Endothelial cell of umbilical vein (primary cell): ENCODE measurements around the gene PIF1. TPM values are rescaled to one million over a fixed set of nuclear protein-coding genes. Genes with fewer than 3 reads are reported as not detected.

Experiments
- BruUV-seq: library from RNA; stranded (reverse); fragments of 400-500 nt; replicated peaks from 2 replicates; lab custom pipeline; 2021; lab: Mats Ljungman, UMichigan
- CTCF ChIA-PET: fragments of 300-600, 350-600 bp; sonication (Branson Sonifier 250); formaldehyde crosslinking; loops from one replicate; lab custom pipeline; 2021; ENCODE audit warnings: antibody characterized with exemption, inconsistent platforms; lab: Charles Lee
- POLR2A ChIA-PET: fragments of 300-600, 350-600 bp; sonication (Branson Sonifier 250); formaldehyde crosslinking; loops from one replicate; lab custom pipeline; 2021; ENCODE audit warnings: antibody characterized with exemption, inconsistent platforms; lab: Charles Lee
- DNase-seq: peaks from one replicate; pipeline ENCODE4 v3.0.0-alpha.2; 2011; ENCODE audit warnings: low read depth, low spot score
- FAIRE-seq: peaks from 2 replicates; lab custom pipeline; 2011; peaks lifted over from hg19 to GRCh38; lab: Jason Lieb, UNC
- H2AFZ ChIP-seq: 2 replicates; pipeline ENCODE4 v1.6.0; 2012; ENCODE audit warnings: low read depth, low read length, control low read depth, inconsistent platforms
- H3K27ac ChIP-seq: 2 replicates; pipeline ENCODE4 v1.5.1; 2011; ENCODE audit warnings: low read depth, mild to moderate bottlenecking, control low read depth, low read length, moderate library complexity; ENCODE audit not compliant: insufficient read depth
- H3K27me3 ChIP-seq, 2 experiments: 2 replicates each; pipeline versions ENCODE4 v1.6.0 to v1.6.1; 2011; ENCODE audit warnings: low read length in 2 of 2, mixed read lengths in 1 of 2; ENCODE audit not compliant: control insufficient read depth in 2 of 2, insufficient read depth in 2 of 2
- H3K36me3 ChIP-seq, 2 experiments: 2 replicates in 1 of 2; 3 replicates in 1 of 2; pipeline ENCODE4 v1.5.1; 2011; ENCODE audit warnings: low read length in 2 of 2, mild to moderate bottlenecking in 1 of 2, moderate library complexity in 1 of 2; ENCODE audit not compliant: control insufficient read depth in 2 of 2, insufficient read depth in 2 of 2; ENCODE audit errors: extremely low read depth in 1 of 2
- H3K4me1 ChIP-seq: 3 replicates; pipeline ENCODE4 v1.5.1; 2011; ENCODE audit warnings: mild to moderate bottlenecking, low read length; ENCODE audit not compliant: control insufficient read depth, insufficient read depth; ENCODE audit errors: extremely low read depth
- H3K4me2 ChIP-seq: 2 replicates; pipeline ENCODE4 v1.6.1; 2011; ENCODE audit warnings: low read length, control low read depth, mixed read lengths; ENCODE audit not compliant: insufficient read depth
- H3K4me3 ChIP-seq, 3 experiments: fragments of 200-600 bp in 1 of 3; sonication (generic), shearing (Covaris generic) in 1 of 3; replicated peaks in 1 of 3; 2 replicates each; pipeline ENCODE4 v1.5.1; 2011 to 2016; ENCODE audit warnings: control low read depth in 3 of 3, low read length in 3 of 3, mild to moderate bottlenecking in 2 of 3, inconsistent platforms in 1 of 3, low read depth in 1 of 3, moderate library complexity in 1 of 3; ENCODE audit not compliant: insufficient read depth in 1 of 3
- H3K79me2 ChIP-seq: 2 replicates; pipeline ENCODE4 v1.6.0; 2012; ENCODE audit warnings: low read length, inconsistent platforms; ENCODE audit not compliant: control insufficient read depth, insufficient read depth
- H3K9ac ChIP-seq: replicated peaks from 2 replicates; pipeline ENCODE3; 2011; ENCODE audit warnings: low read length, control low read depth; ENCODE audit not compliant: insufficient read depth; ENCODE audit errors: extremely low read depth
- H3K9me1 ChIP-seq: replicated peaks from 3 replicates; pipeline ENCODE4 v1.6.0; 2011; ENCODE audit warnings: mild to moderate bottlenecking, low read length; ENCODE audit not compliant: control insufficient read depth, insufficient read depth; ENCODE audit errors: extremely low read depth
- H3K9me3 ChIP-seq: replicated peaks from 2 replicates; pipeline ENCODE4 v1.5.1; 2012; ENCODE audit warnings: low read length, inconsistent platforms; ENCODE audit not compliant: control insufficient read depth, insufficient read depth
- H4K20me1 ChIP-seq: replicated peaks from 2 replicates; pipeline ENCODE3; 2011; ENCODE audit warnings: mild to moderate bottlenecking, low read length; ENCODE audit not compliant: control insufficient read depth, insufficient read depth; ENCODE audit errors: extremely low read depth
- CTCF ChIP-seq, 2 donors: IDR thresholded peaks; 1 replicate in 1 of 2; 2 replicates in 1 of 2; pipeline ENCODE4 v1.5.1; 2011; ENCODE audit warnings: low read length in 2 of 2, mild to moderate bottlenecking in 2 of 2, moderate library complexity in 2 of 2, control low read depth in 1 of 2, inconsistent platforms in 1 of 2, low read depth in 1 of 2; ENCODE audit not compliant: insufficient read depth in 1 of 2; ENCODE audit errors: extremely low read depth in 1 of 2
- EZH2 ChIP-seq: IDR thresholded peaks from 2 replicates; pipeline ENCODE4 v1.6.1; 2012; ENCODE audit warnings: borderline replicate concordance, low read depth, mild to moderate bottlenecking, moderate library complexity, low read length, inconsistent platforms; ENCODE audit not compliant: severe bottlenecking
- FOS ChIP-seq: IDR thresholded peaks from 2 replicates; pipeline ENCODE4 v1.6.1; 2011; ENCODE audit warnings: mild to moderate bottlenecking, low read length, moderate library complexity, borderline replicate concordance; ENCODE audit not compliant: insufficient read depth
- GATA2 ChIP-seq: IDR thresholded peaks from 2 replicates; pipeline ENCODE4 v1.7.0; 2011; ENCODE audit warnings: low read depth, mild to moderate bottlenecking, moderate library complexity, mixed read lengths, low read length; ENCODE audit not compliant: insufficient read length, insufficient read depth
- MAX ChIP-seq: IDR thresholded peaks from 2 replicates; pipeline ENCODE4 v1.6.1; 2011; ENCODE audit not compliant: insufficient read depth, insufficient read length
- MYC ChIP-seq: IDR thresholded peaks from one replicate; pipeline ENCODE4 v1.6.1; 2011; ENCODE audit warnings: mild to moderate bottlenecking, low read depth, low read length
- POLR2AphosphoS5 ChIP-seq: IDR thresholded peaks from 2 replicates; pipeline ENCODE4 v1.6.1; 2012; ENCODE audit warnings: low read depth, mild to moderate bottlenecking, control low read depth, low read length, moderate library complexity; ENCODE audit not compliant: insufficient read depth
- dilution Hi-C: fragments of 300-500 bp; cut with MboI; formaldehyde crosslinking; loops from one replicate; pipeline ENCODE4 v1.15.0; 2019; ENCODE audit warnings: low sequenced_read_pairs; ENCODE audit not compliant: extremely low pct_ligation_motif_present
- intact Hi-C: fragments of 100-400 bp; cut with micrococcal nuclease; formaldehyde crosslinking; loops from one replicate; pipeline ENCODE4 v1.10.0; 2022
- polyA plus RNA-seq, 4 experiments: library from polyadenylated mRNA; depleted of rRNA in 3 of 4; stranded (reverse) in 3 of 4; unstranded in 1 of 4; fragments of >200 nt; gene quantifications; 2 replicates each; pipeline versions ENCODE4 v1.2.1 to v1.2.3, GENCODE V29; 2011 to 2012; ENCODE audit warnings: missing spikeins in 1 of 4
- total RNA-seq: library from RNA; stranded (reverse); gene quantifications from 2 replicates; pipeline ENCODE4 v1.2.3, GENCODE V29; 2021

Gene PIF1
- total and polyA plus RNA-seq, 2 donors (not counting 3 experiments of a cell fraction or from before 2014, with no cell fraction given) = 18.6 to 52.7 TPM

GRCh38 chr15:64847448-64847847 is 22.0 kb upstream of the PIF1 start:
- dilution Hi-C loops = no loop called here
- FAIRE-seq (no peak), DNase-seq (no peak)
- intact Hi-C loops = no loop called here
- no TSS peak for BruUV-seq
- Histone ChIP-seq H3K27ac (no peak overlapping the region), H4K20me1 (no peaks in the 10 kb centered on the region), H3K27me3 (no peaks in the 10 kb centered on the region), H3K9ac (no peak overlapping the region), H3K4me1 (peaks cover 34% of the 10 kb centered on the region), H3K36me3 (peaks cover 0 to 5% of the 10 kb centered on the region in 2 experiments), H3K4me3 (no peak overlapping the region), H3K9me3 (no peaks in the 10 kb centered on the region), H3K9me1 (no peaks in the 10 kb centered on the region), H2AFZ (no peak overlapping the region), H3K79me2 (peaks cover 71% of the 10 kb centered on the region), H3K4me2 (no peak overlapping the region)
- TF ChIP-seq POLR2AphosphoS5 = no peak
- TF ChIP-seq MYC = no peak
- no peak for TF ChIP-seq EZH2
- TF ChIP-seq MAX = no peak
- TF ChIP-seq FOS = no peak
- TF ChIP-seq CTCF (IDR thresholded peaks at IDR 0.05; ENCODE audit: extremely low read depth in 1 of 2, insufficient read depth in 1 of 2, low read depth in 1 of 2, low read length in 2 of 2) = no peak
- no peak for TF ChIP-seq GATA2
- POLR2A ChIA-PET = no interaction called here
- CTCF ChIA-PET = interaction anchor here (1.4 kb wide), 1 partner anchor 58 kb away, joined by 4 read pairs; no protein-coding TSS in a partner anchor
